NCI-H446 (cell line): ENCODE data around the gene TBCD.
"Not testable (repeated sequence)": the region's sequence is repeated elsewhere in the genome, so short reads cannot be mapped to it uniquely, and the experiment has no call there.

Source experiments
- DNase-seq, 2 experiments: peaks; one replicate each; lab custom pipeline; 2025; lab: John Stamatoyannopoulos, UW

TBCD gene

GRCh38 chr17:82940226-82941020 is 188.6 kb downstream of the TBCD start:
- DNase-seq = no peak

DNA sequence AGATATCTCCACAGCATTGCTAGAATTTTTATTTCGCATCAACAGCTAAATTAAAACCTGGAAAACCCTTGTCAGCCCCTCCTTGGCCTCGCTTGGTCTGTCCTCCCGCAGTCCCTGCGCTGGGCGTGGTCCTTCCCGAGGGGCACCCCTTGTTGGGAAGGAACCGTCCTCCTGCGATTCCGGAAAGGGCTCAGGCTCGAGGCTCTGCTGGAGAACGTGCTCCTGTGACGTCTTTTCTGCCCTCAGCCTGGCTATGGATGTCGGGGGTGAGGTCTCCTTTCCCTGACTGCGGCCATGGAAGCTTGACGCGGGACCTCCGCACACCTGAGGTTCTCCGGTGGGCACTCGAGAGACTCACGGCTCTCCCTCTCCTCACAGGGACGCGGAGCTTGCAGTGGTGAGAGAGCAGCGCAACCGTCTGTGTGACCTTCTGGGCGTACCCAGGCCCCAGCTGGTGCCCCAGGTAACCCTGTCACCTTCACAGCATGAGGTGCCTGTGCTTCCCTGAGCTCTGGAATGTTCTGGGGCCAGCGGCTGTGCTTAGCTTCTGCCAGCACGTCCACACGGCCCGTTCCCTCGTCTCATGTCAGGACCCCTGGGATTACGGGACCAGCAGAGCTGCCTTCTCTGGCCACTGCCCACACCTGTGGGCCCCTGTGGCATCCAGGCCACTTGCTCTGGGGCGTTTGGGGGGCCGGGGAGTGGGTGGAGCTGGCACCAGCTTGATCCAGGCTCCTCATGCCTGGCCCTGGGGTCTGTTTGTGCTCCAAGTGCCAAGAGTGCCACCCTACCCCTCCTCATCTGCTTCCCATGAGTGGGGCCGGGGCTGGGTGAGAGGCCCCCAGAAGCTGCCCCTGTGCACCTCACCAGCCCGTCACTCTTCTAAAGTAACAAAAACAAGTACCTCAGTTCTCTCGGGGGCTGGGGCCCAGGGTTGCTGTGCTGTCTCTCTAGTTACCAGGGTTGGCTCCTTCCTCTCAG is 189.4 kb downstream of the TBCD start:
- DNase-seq = no peak

DNA sequence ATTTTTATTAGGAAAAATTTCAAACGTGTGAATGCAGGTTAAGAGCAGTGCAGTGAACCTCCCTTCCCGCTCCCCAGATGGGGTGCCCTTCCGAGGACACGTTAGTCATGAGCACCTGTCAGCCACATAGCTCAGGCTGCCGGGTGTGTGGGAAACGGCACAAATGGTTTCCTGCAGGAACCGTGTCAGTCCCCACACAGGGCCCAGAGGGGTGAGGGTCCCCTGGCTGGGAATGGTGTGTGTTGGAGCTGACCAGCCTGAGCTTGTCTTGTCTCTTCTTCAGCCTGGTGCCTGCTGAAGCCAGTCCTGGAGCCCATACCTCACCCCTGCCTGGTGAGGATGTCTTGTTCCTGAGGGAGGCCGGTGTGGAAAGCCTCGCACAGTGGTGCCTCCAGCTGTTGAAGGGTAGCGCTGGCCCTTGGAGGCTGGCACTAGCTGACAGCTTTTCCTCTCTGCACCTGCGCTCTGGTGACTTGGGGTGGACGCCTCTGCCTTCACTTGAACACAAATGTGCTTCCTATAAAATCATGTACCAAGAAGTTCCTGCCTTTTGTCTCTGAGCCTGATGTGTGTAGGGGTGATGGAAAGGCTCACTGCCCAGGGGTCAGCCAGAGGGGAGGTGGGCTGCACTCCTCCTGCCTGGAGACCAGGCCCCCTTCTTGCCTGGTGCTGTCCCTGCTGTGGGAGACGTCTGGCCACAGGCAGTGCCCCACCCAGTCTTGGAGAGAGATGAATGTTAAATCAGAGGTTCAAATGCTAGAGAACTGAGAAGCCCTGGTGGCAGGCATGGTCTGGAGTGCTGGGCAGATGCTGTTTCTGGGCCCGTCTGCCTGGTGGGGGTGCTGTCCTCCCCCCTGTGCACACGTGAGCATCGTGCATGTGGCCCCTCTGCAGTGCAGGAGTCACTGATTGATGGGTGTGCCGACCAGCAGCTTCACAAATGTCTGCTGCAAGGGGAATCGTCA is 190.6 kb downstream of the TBCD start:
- DNase-seq = no peak

DNA sequence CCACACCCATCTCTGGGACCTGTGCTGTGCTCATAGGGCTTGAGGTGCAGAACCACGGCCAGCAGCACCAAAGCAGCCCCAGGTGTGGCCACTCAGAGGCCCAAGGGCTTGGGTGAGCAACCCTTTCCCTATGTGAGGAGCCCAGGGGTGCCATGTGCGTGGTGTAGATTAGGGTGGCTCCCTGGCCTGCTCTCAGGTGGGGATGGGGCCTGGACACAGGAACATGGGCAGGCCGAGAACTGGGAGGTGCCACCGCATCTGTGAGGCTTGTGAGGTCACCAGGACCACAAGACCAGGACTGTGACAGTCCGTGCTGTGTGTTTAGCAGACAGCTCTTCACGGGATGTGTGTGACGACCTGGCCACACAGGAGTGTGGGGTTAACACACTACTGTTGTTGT is 191.5 kb downstream of the TBCD start:
- no peak for DNase-seq

GRCh38 chr17:82943751-82944150 is 191.9 kb downstream of the TBCD start:
- no peak for DNase-seq

DNA sequence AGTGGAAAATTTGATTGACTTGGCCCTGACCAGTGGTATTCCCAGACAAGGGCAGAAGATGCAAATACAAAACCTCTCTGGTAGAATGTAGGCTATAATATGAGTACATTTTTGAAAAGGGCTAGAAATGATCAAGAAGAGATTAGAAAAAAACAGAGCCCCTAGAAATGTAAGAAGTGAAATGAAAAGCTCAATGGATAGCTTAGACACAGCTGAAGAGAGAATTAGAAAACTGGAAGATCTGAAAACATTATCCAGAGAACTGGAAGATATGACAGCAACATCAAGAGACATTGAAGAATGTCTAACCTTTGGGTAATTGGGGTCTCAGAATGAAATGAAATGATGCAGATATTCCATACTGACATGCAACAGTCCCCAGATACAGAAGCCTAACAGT is 193.1 kb downstream of the TBCD start:
- DNase-seq = no peak

DNA sequence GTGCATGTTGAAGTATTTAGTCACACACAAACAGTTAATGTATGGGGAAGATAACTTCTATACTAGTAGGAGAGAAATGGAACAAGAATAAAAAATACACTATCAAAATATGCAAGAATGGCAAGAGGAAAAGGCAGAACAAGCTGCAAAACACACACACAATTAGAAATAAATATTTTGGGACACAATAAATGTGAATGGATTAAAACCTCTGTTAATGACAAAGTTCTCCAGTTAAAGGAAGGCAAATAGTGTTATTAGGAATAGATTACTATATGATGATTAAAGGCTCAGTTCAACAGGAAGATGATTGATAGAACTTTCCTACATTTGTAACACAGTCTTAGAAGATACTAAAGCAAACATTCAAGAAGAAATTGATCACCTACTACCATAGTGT is 194.2 kb downstream of the TBCD start:
- DNase-seq = no peak

- no peak for DNase-seq
Observed at GRCh38 chr17:82947051-82947991, 195.5 kb downstream of the TBCD start.

DNA sequence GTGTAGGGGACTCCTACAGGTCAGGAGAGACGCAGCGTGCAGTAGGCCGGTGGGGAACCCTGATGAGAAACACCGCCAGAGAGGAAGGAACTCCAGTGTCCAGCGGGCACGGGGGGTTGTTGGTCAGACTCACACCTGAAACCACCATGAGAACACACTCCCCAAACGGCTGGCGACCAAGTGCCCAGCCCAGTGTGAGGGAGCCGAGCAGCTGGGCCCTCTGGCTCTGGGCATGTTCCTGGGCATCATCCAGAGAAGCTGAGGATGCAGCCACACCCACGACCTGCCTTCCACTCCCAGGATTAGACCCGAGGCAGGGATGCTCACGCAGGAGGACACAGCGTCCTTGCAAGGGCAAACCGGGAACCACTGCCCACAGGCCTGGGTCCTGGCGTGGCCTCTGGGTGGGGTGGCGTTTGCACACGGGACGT is 196.2 kb downstream of the TBCD start:
- no peak for DNase-seq

- DNase-seq = no peak
Observed at GRCh38 chr17:82948957-82949356, 197.1 kb downstream of the TBCD start.

GRCh38 chr17:82949361-82949760 is 197.5 kb downstream of the TBCD start:
- no peak for DNase-seq

DNA sequence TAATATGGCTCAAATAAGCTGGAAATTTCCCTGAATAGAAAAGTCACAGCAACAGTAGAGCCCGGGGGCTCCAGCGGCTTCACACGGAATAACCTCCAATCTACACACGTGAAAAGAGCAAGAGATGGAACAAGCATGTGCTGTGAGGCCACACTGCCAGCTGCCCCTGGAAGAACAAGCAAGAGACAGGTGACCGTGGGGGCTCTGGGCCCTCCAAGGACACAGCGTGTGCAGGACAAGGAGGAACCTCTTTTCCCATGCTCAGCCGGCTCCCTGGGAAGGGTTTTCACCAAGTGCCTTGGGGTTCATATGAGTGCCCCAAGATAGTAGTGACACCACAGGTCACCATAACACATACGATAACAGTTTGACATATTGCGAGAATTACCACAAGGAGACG is 198.1 kb downstream of the TBCD start:
- DNase-seq = no peak

- DNase-seq = no peak
Observed at GRCh38 chr17:82950525-82951102, 198.7 kb downstream of the TBCD start.

- DNase-seq = no peak
Observed at GRCh38 chr17:82952019-82952418, 200.2 kb downstream of the TBCD start.

- DNase-seq = not testable (repeated sequence)
Observed at GRCh38 chr17:82955106-82955505, 203.2 kb downstream of the TBCD start.

DNA sequence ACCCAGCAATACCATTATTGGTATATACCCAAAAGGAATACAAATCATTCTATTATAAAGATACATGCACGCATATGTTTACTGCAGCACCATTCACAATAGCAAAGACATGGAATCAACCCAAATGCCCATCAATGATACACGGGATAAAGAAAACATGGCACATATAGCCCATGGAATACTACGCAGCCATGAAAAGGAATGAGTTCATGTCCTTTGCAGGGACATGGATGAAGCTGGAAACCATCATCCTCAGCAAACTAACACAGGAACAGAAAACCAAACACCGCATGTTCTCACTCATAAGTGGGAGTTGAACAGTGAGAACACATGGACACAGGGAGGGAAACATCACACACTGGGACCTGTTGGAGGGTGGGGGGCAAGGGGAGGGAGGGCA is 203.8 kb downstream of the TBCD start:
- not testable (repeated sequence) for DNase-seq

GRCh38 chr17:82956146-82956725 is 204.4 kb downstream of the TBCD start:
- DNase-seq = no peak

GRCh38 chr17:82956726-82957468 is 205.0 kb downstream of the TBCD start:
- DNase-seq = no peak

- peak in 1 of 2 experiments; percentile 19 for DNase-seq
Observed at GRCh38 chr17:82957469-82957795, 205.6 kb downstream of the TBCD start.
